ENCODE measurements around the gene MPPED2.

DNA sequence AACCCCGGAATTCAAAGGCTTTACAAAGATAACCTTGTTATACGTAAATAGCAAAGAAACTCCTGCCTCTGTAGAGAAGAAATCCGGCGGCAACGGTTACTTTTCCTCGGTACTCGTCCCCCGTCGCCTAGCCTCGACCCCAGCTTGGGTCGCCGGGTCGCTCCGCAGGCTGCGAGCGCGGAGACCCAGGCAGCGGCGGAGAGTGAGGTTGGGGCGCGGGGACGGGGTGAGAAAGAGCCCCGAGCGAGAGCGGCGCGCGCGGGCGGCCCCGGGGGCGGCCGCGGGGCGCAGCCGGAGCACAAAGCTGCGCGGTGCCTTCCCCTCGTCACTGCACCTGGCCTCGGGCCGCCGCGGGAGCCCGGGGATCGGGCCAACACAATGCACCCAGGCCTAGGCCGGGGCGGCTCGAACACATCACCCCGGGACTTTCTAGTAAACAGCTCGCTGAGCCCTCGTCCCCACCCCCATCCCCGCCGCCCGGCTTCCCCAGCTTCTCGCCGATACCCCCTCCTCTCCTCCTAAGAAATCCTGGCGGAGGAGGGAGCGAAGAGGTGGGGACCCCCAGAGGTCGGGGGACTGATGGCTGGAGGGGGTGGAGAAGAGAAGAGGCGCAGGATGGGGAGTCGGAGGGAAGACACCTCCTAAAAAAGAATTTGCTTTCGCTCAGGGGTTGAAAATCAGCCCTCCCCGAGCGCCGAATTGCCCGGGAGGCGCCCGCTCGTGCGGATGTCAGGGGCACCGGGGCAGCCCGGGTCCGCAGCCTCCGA is 845 bp downstream of the MPPED2 start:
- TF ChIP-seq, protein P1, sequence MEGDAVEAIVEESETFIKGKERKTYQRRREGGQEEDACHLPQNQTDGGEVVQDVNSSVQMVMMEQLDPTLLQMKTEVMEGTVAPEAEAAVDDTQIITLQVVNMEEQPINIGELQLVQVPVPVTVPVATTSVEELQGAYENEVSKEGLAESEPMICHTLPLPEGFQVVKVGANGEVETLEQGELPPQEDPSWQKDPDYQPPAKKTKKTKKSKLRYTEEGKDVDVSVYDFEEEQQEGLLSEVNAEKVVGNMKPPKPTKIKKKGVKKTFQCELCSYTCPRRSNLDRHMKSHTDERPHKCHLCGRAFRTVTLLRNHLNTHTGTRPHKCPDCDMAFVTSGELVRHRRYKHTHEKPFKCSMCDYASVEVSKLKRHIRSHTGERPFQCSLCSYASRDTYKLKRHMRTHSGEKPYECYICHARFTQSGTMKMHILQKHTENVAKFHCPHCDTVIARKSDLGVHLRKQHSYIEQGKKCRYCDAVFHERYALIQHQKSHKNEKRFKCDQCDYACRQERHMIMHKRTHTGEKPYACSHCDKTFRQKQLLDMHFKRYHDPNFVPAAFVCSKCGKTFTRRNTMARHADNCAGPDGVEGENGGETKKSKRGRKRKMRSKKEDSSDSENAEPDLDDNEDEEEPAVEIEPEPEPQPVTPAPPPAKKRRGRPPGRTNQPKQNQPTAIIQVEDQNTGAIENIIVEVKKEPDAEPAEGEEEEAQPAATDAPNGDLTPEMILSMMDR (conservative IDR thresholded peaks at IDR 0.05), result no peak
- TF ChIP-seq ZFX (IDR thresholded peaks at IDR 0.05), result no peak
